ENCODE measurements around the gene EBNA1BP2.

EBNA1BP2 gene

GRCh38 chr1:43172527-43172972 lies 460 bp upstream of the EBNA1BP2 start:
- peaks cover 22% of the 10 kb centered on the region for H3K79me2 ChIP-seq (ENCODE audit: insufficient read depth, low read length)
- H3K4me2 ChIP-seq (ENCODE audit: low read depth, low read length, poor library complexity, severe bottlenecking), result peak overlapping the region; percentile 84
- H3K9me2 ChIP-seq (replicated peaks; ENCODE audit: insufficient read depth, low read length), result no peaks in the 10 kb centered on the region
- H3K27ac ChIP-seq (ENCODE audit: low read depth, low read length), result no peak overlapping the region
- H3K9ac ChIP-seq (ENCODE audit: low read length), result peak overlapping the region; percentile 84; the same call in 1 of the 2 replicates
- H3K9me3 ChIP-seq (ENCODE audit: insufficient read depth, low read length), result no peaks in the 10 kb centered on the region
- no peaks in the 10 kb centered on the region for H3F3A ChIP-seq (ENCODE audit: insufficient read depth)
- no peaks in the 10 kb centered on the region for H4K20me1 ChIP-seq (ENCODE audit: low read depth, low read length)
- peaks cover 8% of the 10 kb centered on the region; the same call in 1 of the 2 replicates for H3K36me3 ChIP-seq (ENCODE audit: low read length)
- no peaks in the 10 kb centered on the region for H3K27me3 ChIP-seq (ENCODE audit: low read length)
- TF ChIP-seq CTCF (IDR thresholded peaks at IDR 0.05; ENCODE audit: insufficient read depth, low read length, poor library complexity, severe bottlenecking) (no peak), EZH2phosphoT487 (conservative IDR thresholded peaks at IDR 0.05; ENCODE audit: low read length) (no peak)
- H3K4me3 ChIP-seq (ENCODE audit: insufficient read depth, low read length, poor library complexity, severe bottlenecking), result peak overlapping the region; percentile 84
- H2AFZ ChIP-seq (ENCODE audit: low read depth, low read length, severe bottlenecking), result peak overlapping the region; percentile 61

GRCh38 chr1:43171312-43171875 lies 696 bp downstream of the EBNA1BP2 start:
- TF ChIP-seq CTCF (IDR thresholded peaks at IDR 0.05; ENCODE audit: insufficient read depth, low read length, poor library complexity, severe bottlenecking), result no peak
- no peak for TF ChIP-seq EZH2phosphoT487 (conservative IDR thresholded peaks at IDR 0.05; ENCODE audit: low read length)

GRCh38 chr1:43165765-43166164 lies 6.3 kb downstream of the EBNA1BP2 start:
- no peaks in the 10 kb centered on the region for H3K9me2 ChIP-seq (replicated peaks; ENCODE audit: insufficient read depth, low read length)
- no peak overlapping the region for H3K4me2 ChIP-seq (ENCODE audit: low read depth, low read length, poor library complexity, severe bottlenecking)
- H4K20me1 ChIP-seq (ENCODE audit: low read depth, low read length), result no peaks in the 10 kb centered on the region
- H3K9ac ChIP-seq (ENCODE audit: low read length), result no peak overlapping the region
- H2AFZ ChIP-seq (ENCODE audit: low read depth, low read length, severe bottlenecking), result no peak overlapping the region
- H3K4me3 ChIP-seq (ENCODE audit: insufficient read depth, low read length, poor library complexity, severe bottlenecking), result no peak overlapping the region
- no peak overlapping the region for H3K27ac ChIP-seq (ENCODE audit: low read depth, low read length)
- no peaks in the 10 kb centered on the region; the same call in 1 of the 2 replicates for H3F3A ChIP-seq (ENCODE audit: insufficient read depth)
- no peaks in the 10 kb centered on the region for H3K9me3 ChIP-seq (ENCODE audit: insufficient read depth, low read length)
- H3K79me2 ChIP-seq (ENCODE audit: insufficient read depth, low read length), result peaks cover 10% of the 10 kb centered on the region; the same call in 1 of the 2 replicates
- H3K36me3 ChIP-seq (ENCODE audit: low read length), result peaks cover 24% of the 10 kb centered on the region; the same call in 1 of the 2 replicates
- TF ChIP-seq EZH2phosphoT487 (conservative IDR thresholded peaks at IDR 0.05; ENCODE audit: low read length) (no peak), CTCF (IDR thresholded peaks at IDR 0.05; ENCODE audit: insufficient read depth, low read length, poor library complexity, severe bottlenecking) (no peak)
- no peaks in the 10 kb centered on the region for H3K27me3 ChIP-seq (ENCODE audit: low read length)

More at GRCh38 chr1:43171312-43171875, 696 bp downstream of the EBNA1BP2 start:
- no peak overlapping the region for H3K27ac ChIP-seq (ENCODE audit: low read depth, low read length)
- H3K79me2 ChIP-seq (ENCODE audit: insufficient read depth, low read length), result peaks cover 22% of the 10 kb centered on the region
- H3K9ac ChIP-seq (ENCODE audit: low read length), result peak overlapping the region; percentile 84
- peaks cover 13% of the 10 kb centered on the region; the same call in 1 of the 2 replicates for H3K36me3 ChIP-seq (ENCODE audit: low read length)
- H2AFZ ChIP-seq (ENCODE audit: low read depth, low read length, severe bottlenecking), result peak overlapping the region; percentile 57
- H3F3A ChIP-seq (ENCODE audit: insufficient read depth), result no peaks in the 10 kb centered on the region
- no peaks in the 10 kb centered on the region for H3K27me3 ChIP-seq (ENCODE audit: low read length)
- peak overlapping the region; percentile 84 for H3K4me2 ChIP-seq (ENCODE audit: low read depth, low read length, poor library complexity, severe bottlenecking)
- H3K9me3 ChIP-seq (ENCODE audit: insufficient read depth, low read length), result no peaks in the 10 kb centered on the region
- peak overlapping the region; percentile 84 for H3K4me3 ChIP-seq (ENCODE audit: insufficient read depth, low read length, poor library complexity, severe bottlenecking)
- H4K20me1 ChIP-seq (ENCODE audit: low read depth, low read length), result no peaks in the 10 kb centered on the region
- no peaks in the 10 kb centered on the region for H3K9me2 ChIP-seq (replicated peaks; ENCODE audit: insufficient read depth, low read length)
